ENCODE results near the gene CCDC57. TPM values are rescaled to one million over a fixed set of nuclear protein-coding genes. Genes with fewer than 3 reads are reported as not detected.

CCDC57 gene
- total and polyA plus RNA-seq, 4 donors, result 5.4 to 19.1 (median 11.7) TPM

GRCh38 chr17:82105417-82105881 lies 107.2 kb downstream of the CCDC57 start:
- WGBS, result 90% methylated on average over 13 of the region's 13 CpGs
- no peaks in the 10 kb centered on the region for H3K27me3 ChIP-seq (ENCODE audit: control insufficient read depth in 4 of 4, insufficient read depth in 4 of 4, low read length in 3 of 4)
- H3K4me1 ChIP-seq (ENCODE audit: control insufficient read depth in 4 of 4, insufficient read depth in 4 of 4, low read length in 3 of 4), result peaks cover 41 to 86% (median 68%) of the 10 kb centered on the region in 4 donors
- H3K36me3 ChIP-seq (ENCODE audit: control insufficient read depth in 4 of 4, insufficient read depth in 3 of 4, low read depth in 1 of 4, low read length in 3 of 4), result no peaks in the 10 kb centered on the region
- peak overlapping the region; percentile 96 to 98 for H3K27ac ChIP-seq (ENCODE audit: low read depth in 1 of 2, low read length in 2 of 2)
- no peak for DNase-seq (ENCODE audit: low spot score)
- H3K4me3 ChIP-seq (ENCODE audit: low read depth in 1 of 3, low read length in 3 of 3), result no peak overlapping the region
- TF ChIP-seq ATF3 (IDR thresholded peaks at IDR 0.05), result no peak
- no peak for TF ChIP-seq NR2F2 (IDR thresholded peaks at IDR 0.05)
- TF ChIP-seq JUND (IDR thresholded peaks at IDR 0.05), result no peak
- TF ChIP-seq, protein P1, sequence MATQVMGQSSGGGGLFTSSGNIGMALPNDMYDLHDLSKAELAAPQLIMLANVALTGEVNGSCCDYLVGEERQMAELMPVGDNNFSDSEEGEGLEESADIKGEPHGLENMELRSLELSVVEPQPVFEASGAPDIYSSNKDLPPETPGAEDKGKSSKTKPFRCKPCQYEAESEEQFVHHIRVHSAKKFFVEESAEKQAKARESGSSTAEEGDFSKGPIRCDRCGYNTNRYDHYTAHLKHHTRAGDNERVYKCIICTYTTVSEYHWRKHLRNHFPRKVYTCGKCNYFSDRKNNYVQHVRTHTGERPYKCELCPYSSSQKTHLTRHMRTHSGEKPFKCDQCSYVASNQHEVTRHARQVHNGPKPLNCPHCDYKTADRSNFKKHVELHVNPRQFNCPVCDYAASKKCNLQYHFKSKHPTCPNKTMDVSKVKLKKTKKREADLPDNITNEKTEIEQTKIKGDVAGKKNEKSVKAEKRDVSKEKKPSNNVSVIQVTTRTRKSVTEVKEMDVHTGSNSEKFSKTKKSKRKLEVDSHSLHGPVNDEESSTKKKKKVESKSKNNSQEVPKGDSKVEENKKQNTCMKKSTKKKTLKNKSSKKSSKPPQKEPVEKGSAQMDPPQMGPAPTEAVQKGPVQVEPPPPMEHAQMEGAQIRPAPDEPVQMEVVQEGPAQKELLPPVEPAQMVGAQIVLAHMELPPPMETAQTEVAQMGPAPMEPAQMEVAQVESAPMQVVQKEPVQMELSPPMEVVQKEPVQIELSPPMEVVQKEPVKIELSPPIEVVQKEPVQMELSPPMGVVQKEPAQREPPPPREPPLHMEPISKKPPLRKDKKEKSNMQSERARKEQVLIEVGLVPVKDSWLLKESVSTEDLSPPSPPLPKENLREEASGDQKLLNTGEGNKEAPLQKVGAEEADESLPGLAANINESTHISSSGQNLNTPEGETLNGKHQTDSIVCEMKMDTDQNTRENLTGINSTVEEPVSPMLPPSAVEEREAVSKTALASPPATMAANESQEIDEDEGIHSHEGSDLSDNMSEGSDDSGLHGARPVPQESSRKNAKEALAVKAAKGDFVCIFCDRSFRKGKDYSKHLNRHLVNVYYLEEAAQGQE (IDR thresholded peaks at IDR 0.05), result no peak
- no peak for TF ChIP-seq SP1 (IDR thresholded peaks at IDR 0.05)
- no peak for TF ChIP-seq FOXA2 (IDR thresholded peaks at IDR 0.05)
- no peak for TF ChIP-seq FOXA1 (IDR thresholded peaks at IDR 0.05)
- no peak for TF ChIP-seq HNF4G (IDR thresholded peaks at IDR 0.05)
- TF ChIP-seq, protein P2, sequence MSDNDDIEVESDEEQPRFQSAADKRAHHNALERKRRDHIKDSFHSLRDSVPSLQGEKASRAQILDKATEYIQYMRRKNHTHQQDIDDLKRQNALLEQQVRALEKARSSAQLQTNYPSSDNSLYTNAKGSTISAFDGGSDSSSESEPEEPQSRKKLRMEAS (IDR thresholded peaks at IDR 0.05), result no peak
- no peak for TF ChIP-seq RXRA (IDR thresholded peaks at IDR 0.05)
- TF ChIP-seq YY1 (IDR thresholded peaks at IDR 0.05), result no peak
- TF ChIP-seq, protein P3, sequence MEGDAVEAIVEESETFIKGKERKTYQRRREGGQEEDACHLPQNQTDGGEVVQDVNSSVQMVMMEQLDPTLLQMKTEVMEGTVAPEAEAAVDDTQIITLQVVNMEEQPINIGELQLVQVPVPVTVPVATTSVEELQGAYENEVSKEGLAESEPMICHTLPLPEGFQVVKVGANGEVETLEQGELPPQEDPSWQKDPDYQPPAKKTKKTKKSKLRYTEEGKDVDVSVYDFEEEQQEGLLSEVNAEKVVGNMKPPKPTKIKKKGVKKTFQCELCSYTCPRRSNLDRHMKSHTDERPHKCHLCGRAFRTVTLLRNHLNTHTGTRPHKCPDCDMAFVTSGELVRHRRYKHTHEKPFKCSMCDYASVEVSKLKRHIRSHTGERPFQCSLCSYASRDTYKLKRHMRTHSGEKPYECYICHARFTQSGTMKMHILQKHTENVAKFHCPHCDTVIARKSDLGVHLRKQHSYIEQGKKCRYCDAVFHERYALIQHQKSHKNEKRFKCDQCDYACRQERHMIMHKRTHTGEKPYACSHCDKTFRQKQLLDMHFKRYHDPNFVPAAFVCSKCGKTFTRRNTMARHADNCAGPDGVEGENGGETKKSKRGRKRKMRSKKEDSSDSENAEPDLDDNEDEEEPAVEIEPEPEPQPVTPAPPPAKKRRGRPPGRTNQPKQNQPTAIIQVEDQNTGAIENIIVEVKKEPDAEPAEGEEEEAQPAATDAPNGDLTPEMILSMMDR (IDR thresholded peaks at IDR 0.05; ENCODE audit: low read depth, low read length, missing input control), result no peak
- no peaks in the 10 kb centered on the region for H3K9me3 ChIP-seq (ENCODE audit: control insufficient read depth in 4 of 4, low read length in 3 of 4)
- peak overlapping the region; percentile 10 to 72 for H3K9ac ChIP-seq (ENCODE audit: low read depth in 1 of 2, low read length in 2 of 2)

DNA sequence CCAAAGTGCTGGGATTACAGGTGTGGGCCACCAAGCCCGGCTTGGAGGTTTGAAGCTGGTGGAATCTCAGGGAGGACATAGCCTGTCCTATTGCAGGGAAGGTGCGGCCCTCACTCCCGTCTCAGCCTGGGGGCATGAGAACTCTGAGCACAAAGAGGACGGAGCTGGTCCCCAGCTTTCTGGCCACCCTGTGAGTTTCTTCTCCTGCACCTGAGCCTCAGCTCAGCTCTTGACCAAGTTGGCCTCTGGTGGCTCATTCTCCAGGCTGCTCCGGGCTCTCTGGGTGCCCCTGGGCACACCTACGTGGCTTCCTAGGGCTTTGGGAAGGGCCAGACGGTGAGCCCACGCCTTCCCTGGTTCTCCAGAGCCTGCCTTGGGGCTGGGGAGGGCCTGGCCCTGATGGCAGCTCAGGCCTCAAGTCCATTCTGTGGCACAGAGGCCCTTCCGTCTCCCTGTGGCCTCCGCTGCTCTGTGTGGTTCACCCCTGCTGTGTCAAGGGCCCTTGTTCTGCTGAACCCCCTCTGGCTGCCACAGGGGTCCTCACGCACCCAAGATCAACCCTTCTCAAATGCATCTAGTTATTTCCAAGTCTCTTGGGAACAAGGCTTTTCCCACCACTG lies 107.7 kb downstream of the CCDC57 start:
- WGBS, result 95% methylated on average over 11 of the region's 11 CpGs
- Histone ChIP-seq H3K4me3 (ENCODE audit: low read depth in 1 of 3, low read length in 3 of 3) (no peak overlapping the region), H3K27me3 (ENCODE audit: control insufficient read depth in 4 of 4, insufficient read depth in 4 of 4, low read length in 3 of 4) (no peaks in the 10 kb centered on the region), H3K27ac (ENCODE audit: low read depth in 1 of 2, low read length in 2 of 2) (peak overlapping the region; percentile 96 to 98), H3K9ac (ENCODE audit: low read depth in 1 of 2, low read length in 2 of 2) (peak overlapping the region; percentile 1 to 10), H3K9me3 (ENCODE audit: control insufficient read depth in 4 of 4, low read length in 3 of 4) (no peaks in the 10 kb centered on the region), H3K4me1 (ENCODE audit: control insufficient read depth in 4 of 4, insufficient read depth in 4 of 4, low read length in 3 of 4) (peaks cover 42 to 88% (median 72%) of the 10 kb centered on the region in 4 donors), H3K36me3 (ENCODE audit: control insufficient read depth in 4 of 4, insufficient read depth in 3 of 4, low read depth in 1 of 4, low read length in 3 of 4) (no peaks in the 10 kb centered on the region)
- no peak for DNase-seq (ENCODE audit: low spot score)
- TF ChIP-seq, protein P2 (IDR thresholded peaks at IDR 0.05), result no peak
- TF ChIP-seq YY1 (IDR thresholded peaks at IDR 0.05) (no peak), ATF3 (IDR thresholded peaks at IDR 0.05) (no peak), TAF1 (conservative IDR thresholded peaks at IDR 0.05) (no peak), EGR1 (IDR thresholded peaks at IDR 0.05; ENCODE audit: low read depth in 2 of 2) (no peak), FOXA1 (IDR thresholded peaks at IDR 0.05) (no peak), HNF4G (IDR thresholded peaks at IDR 0.05) (no peak), RAD21 (IDR thresholded peaks at IDR 0.05) (no peak)
- TF ChIP-seq, protein P3 (IDR thresholded peaks at IDR 0.05; ENCODE audit: low read depth, low read length, missing input control), result no peak
- TF ChIP-seq, protein P4, sequence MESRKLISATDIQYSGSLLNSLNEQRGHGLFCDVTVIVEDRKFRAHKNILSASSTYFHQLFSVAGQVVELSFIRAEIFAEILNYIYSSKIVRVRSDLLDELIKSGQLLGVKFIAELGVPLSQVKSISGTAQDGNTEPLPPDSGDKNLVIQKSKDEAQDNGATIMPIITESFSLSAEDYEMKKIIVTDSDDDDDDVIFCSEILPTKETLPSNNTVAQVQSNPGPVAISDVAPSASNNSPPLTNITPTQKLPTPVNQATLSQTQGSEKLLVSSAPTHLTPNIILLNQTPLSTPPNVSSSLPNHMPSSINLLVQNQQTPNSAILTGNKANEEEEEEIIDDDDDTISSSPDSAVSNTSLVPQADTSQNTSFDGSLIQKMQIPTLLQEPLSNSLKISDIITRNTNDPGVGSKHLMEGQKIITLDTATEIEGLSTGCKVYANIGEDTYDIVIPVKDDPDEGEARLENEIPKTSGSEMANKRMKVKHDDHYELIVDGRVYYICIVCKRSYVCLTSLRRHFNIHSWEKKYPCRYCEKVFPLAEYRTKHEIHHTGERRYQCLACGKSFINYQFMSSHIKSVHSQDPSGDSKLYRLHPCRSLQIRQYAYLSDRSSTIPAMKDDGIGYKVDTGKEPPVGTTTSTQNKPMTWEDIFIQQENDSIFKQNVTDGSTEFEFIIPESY (IDR thresholded peaks at IDR 0.05), result no peak
- TF ChIP-seq, protein P1 (IDR thresholded peaks at IDR 0.05), result no peak

Data from liver (tissue), 9 donors.